HL-60 (cell line): Measurements from ENCODE around the gene RGS6.

ENCODE experiments used
- CTCF ChIP-seq: IDR thresholded peaks from one replicate; pipeline ENCODE4 v1.5.1; 2011; ENCODE audit warnings: low read length, control low read depth, inconsistent platforms; ENCODE audit not compliant: insufficient read depth
- GABPA ChIP-seq: IDR thresholded peaks from 2 replicates; pipeline ENCODE4 v1.6.1; 2012; ENCODE audit warnings: low read depth
- POLR2AphosphoS5 ChIP-seq: IDR thresholded peaks from 2 replicates; pipeline ENCODE4 v1.6.1; 2012; ENCODE audit warnings: low read depth
- REST ChIP-seq: IDR thresholded peaks from 2 replicates; pipeline ENCODE4 v1.6.1; 2012; ENCODE audit warnings: low read depth; ENCODE audit not compliant: insufficient replicate concordance

DNA sequence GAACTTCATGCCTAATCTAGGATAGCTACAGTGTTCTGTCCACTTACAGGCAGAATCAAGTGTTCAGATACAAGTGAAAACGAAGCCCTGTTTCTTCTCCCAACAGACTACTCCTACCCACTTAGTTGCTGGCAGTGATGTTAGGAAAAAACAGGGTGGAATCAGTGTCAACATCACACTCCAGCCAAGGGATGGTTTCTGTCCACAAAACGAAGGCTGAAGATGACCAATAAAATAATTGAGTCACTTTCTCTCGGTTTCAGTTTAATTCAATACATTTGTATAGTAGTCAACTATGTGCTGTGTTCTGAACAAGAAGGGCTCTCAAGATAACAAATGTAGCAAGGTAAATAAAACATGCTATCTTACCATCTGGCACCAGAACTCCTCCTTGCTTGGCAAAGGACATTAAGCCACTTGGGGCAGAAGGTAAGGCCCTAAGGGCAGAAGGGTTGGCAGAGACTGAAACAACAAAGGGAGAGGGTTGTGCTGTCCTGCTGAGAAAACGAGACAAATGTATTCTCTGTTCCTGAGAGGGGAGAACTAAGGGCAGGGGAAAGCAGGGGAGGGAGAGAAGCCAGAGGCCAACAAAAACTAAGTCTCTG lies 568.1 kb downstream of the RGS6 start:
- TF ChIP-seq POLR2AphosphoS5 (no peak), CTCF (no peak), REST (no peak), GABPA (no peak)
